ENCODE measurements around the gene VSNL1. TPM values are rescaled to one million over a fixed set of nuclear protein-coding genes. Genes with fewer than 3 reads are reported as not detected.

Gene VSNL1
- polyA plus RNA-seq, 3 donors, result not detected

GRCh38 chr2:17543848-17544247 lies 3.4 kb downstream of the VSNL1 start:
- H3K27ac ChIP-seq (ENCODE audit: low read depth in 1 of 2, low read length in 2 of 2), result no peak overlapping the region
- Mint-ChIP-seq H3K27me3 (ENCODE audit: low read depth in 3 of 3) (peaks cover 43 to 48% (median 46%) of the 10 kb centered on the region in 3 donors), H3K4me1 (peaks cover 4% of the 10 kb centered on the region), H3K4me3 (no peak overlapping the region), H3K27ac (no peak overlapping the region), H3K9me3 (peaks cover 0 to 11% (median 4%) of the 10 kb centered on the region in 7 donors), H3K36me3 (no peaks in the 10 kb centered on the region)
- H4K20me1 ChIP-seq (ENCODE audit: insufficient read depth, low read length), result no peaks in the 10 kb centered on the region
- H2AFZ ChIP-seq (ENCODE audit: insufficient read depth, low read depth, low read length, poor library complexity, severe bottlenecking), result no peak overlapping the region
- H3K9ac ChIP-seq (ENCODE audit: insufficient read depth, low read length, poor library complexity, severe bottlenecking), result no peak overlapping the region
- peaks cover 2 to 19% of the 10 kb centered on the region in 2 donors for H3K9me3 ChIP-seq (replicated peaks in 1 of 2; ENCODE audit: control insufficient read depth in 1 of 2, insufficient read depth in 1 of 2, low read length in 2 of 2)
- H3K27me3 ChIP-seq (ENCODE audit: control insufficient read depth in 2 of 2, insufficient read depth in 2 of 2, low read length in 2 of 2), result peaks cover 44 to 64% of the 10 kb centered on the region in 2 donors
- H3K36me3 ChIP-seq (replicated peaks in 1 of 2; ENCODE audit: control insufficient read depth in 1 of 2, insufficient read depth in 2 of 2, low read length in 2 of 2), result no peaks in the 10 kb centered on the region
- no peak overlapping the region for H3K4me2 ChIP-seq (replicated peaks; ENCODE audit: extremely low read depth, low read length, poor library complexity, severe bottlenecking)
- H3K79me2 ChIP-seq (ENCODE audit: insufficient read depth, low read length), result no peaks in the 10 kb centered on the region
- DNase-seq, result no peak
- H3K4me3 ChIP-seq (replicated peaks in 1 of 3; ENCODE audit: low read depth in 2 of 3, low read length in 3 of 3), result no peak overlapping the region
- TF ChIP-seq, protein P1, sequence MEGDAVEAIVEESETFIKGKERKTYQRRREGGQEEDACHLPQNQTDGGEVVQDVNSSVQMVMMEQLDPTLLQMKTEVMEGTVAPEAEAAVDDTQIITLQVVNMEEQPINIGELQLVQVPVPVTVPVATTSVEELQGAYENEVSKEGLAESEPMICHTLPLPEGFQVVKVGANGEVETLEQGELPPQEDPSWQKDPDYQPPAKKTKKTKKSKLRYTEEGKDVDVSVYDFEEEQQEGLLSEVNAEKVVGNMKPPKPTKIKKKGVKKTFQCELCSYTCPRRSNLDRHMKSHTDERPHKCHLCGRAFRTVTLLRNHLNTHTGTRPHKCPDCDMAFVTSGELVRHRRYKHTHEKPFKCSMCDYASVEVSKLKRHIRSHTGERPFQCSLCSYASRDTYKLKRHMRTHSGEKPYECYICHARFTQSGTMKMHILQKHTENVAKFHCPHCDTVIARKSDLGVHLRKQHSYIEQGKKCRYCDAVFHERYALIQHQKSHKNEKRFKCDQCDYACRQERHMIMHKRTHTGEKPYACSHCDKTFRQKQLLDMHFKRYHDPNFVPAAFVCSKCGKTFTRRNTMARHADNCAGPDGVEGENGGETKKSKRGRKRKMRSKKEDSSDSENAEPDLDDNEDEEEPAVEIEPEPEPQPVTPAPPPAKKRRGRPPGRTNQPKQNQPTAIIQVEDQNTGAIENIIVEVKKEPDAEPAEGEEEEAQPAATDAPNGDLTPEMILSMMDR (IDR thresholded peaks at IDR 0.05), result no peak
- intact Hi-C loops (cut with micrococcal nuclease), result no loop called here
- no peaks in the 10 kb centered on the region for H3K4me1 ChIP-seq (ENCODE audit: control insufficient read depth in 1 of 2, insufficient read depth in 2 of 2, low read length in 2 of 2)

- no peak overlapping the region for H3K9ac ChIP-seq (ENCODE audit: insufficient read depth, low read length, poor library complexity, severe bottlenecking)
- no peak overlapping the region for H3K4me3 ChIP-seq (replicated peaks in 1 of 3; ENCODE audit: low read depth in 2 of 3, low read length in 3 of 3)
- no peaks in the 10 kb centered on the region for H3K36me3 ChIP-seq (replicated peaks in 1 of 2; ENCODE audit: control insufficient read depth in 1 of 2, insufficient read depth in 2 of 2, low read length in 2 of 2)
- peaks cover 2 to 17% of the 10 kb centered on the region in 2 donors for H3K9me3 ChIP-seq (replicated peaks in 1 of 2; ENCODE audit: control insufficient read depth in 1 of 2, insufficient read depth in 1 of 2, low read length in 2 of 2)
- DNase-seq, result no peak
- H3K27me3 ChIP-seq (ENCODE audit: control insufficient read depth in 2 of 2, insufficient read depth in 2 of 2, low read length in 2 of 2), result peaks cover 41 to 60% of the 10 kb centered on the region in 2 donors
- H3K9me3 Mint-ChIP-seq, result peaks cover 0 to 11% (median 4%) of the 10 kb centered on the region in 7 donors
- H3K4me3 Mint-ChIP-seq, result no peak overlapping the region
- WGBS (ENCODE audit: insufficient coverage), result no CpG with 5 or more reads among the region's 3 CpGs
- intact Hi-C loops (cut with micrococcal nuclease), result no loop called here
- H3K4me2 ChIP-seq (replicated peaks; ENCODE audit: extremely low read depth, low read length, poor library complexity, severe bottlenecking), result no peak overlapping the region
- H3K27ac Mint-ChIP-seq, result no peak overlapping the region
- H3K36me3 Mint-ChIP-seq, result no peaks in the 10 kb centered on the region
- peaks cover 39 to 45% (median 42%) of the 10 kb centered on the region in 3 donors for H3K27me3 Mint-ChIP-seq (ENCODE audit: low read depth in 3 of 3)
- H3K4me1 ChIP-seq (ENCODE audit: control insufficient read depth in 1 of 2, insufficient read depth in 2 of 2, low read length in 2 of 2), result no peaks in the 10 kb centered on the region
- no peaks in the 10 kb centered on the region for H4K20me1 ChIP-seq (ENCODE audit: insufficient read depth, low read length)
- H2AFZ ChIP-seq (ENCODE audit: insufficient read depth, low read depth, low read length, poor library complexity, severe bottlenecking), result no peak overlapping the region
- H3K4me1 Mint-ChIP-seq, result peaks cover 4% of the 10 kb centered on the region
- TF ChIP-seq, protein P1 (IDR thresholded peaks at IDR 0.05), result no peak
- H3K79me2 ChIP-seq (ENCODE audit: insufficient read depth, low read length), result no peaks in the 10 kb centered on the region
- H3K27ac ChIP-seq (ENCODE audit: low read depth in 1 of 2, low read length in 2 of 2), result no peak overlapping the region
Measured at GRCh38 chr2:17544256-17544655, 3.8 kb downstream of the VSNL1 start.
